Smooth muscle cell (in vitro differentiated cells): Measurements from ENCODE around the gene RNF144A. TPM values are rescaled to one million over a fixed set of nuclear protein-coding genes. Genes with fewer than 3 reads are reported as not detected.

Experiments used
- DNase-seq: peaks from one replicate; lab custom pipeline; 2025; ENCODE audit not compliant: unreplicated experiment; lab: John Stamatoyannopoulos, UW
- H2AFZ ChIP-seq: fragments of 200-600 bp; sonication (generic); 2 replicates; pipeline ENCODE4 v1.6.0; 2016; ENCODE audit warnings: antibody characterized with exemption, low read depth, mild to moderate bottlenecking
- H3F3A ChIP-seq: fragments of 200-600 bp; sonication (generic); 2 replicates; pipeline ENCODE4 v1.6.0; 2017; ENCODE audit warnings: antibody characterized with exemption, low read depth
- H3K27ac ChIP-seq: fragments of 200-600 bp; sonication (generic); 2 replicates; pipeline ENCODE4 v1.5.1; 2016; ENCODE audit warnings: low read depth, mild to moderate bottlenecking
- H3K27me3 ChIP-seq: fragments of 200-600 bp; sonication (generic); 2 replicates; pipeline ENCODE4 v1.6.1; 2016; ENCODE audit warnings: low read depth, mild to moderate bottlenecking
- H3K36me3 ChIP-seq: fragments of 200-600 bp; sonication (generic); 2 replicates; pipeline ENCODE4 v1.5.1; 2016; ENCODE audit warnings: low read depth
- H3K4me1 ChIP-seq: fragments of 200-600 bp; sonication (generic); 2 replicates; pipeline ENCODE4 v1.5.1; 2016; ENCODE audit warnings: low read depth
- H3K4me2 ChIP-seq: fragments of 200-600 bp; sonication (generic); 2 replicates; pipeline ENCODE4 v1.6.0; 2016; ENCODE audit warnings: mild to moderate bottlenecking
- H3K4me3 ChIP-seq: fragments of 200-600 bp; sonication (generic); 2 replicates; pipeline ENCODE4 v1.5.1; 2016; ENCODE audit warnings: mild to moderate bottlenecking
- H3K79me2 ChIP-seq: fragments of 200-600 bp; sonication (generic); 2 replicates; pipeline ENCODE4 v1.6.0; 2016; ENCODE audit warnings: low read depth, mild to moderate bottlenecking
- H3K9ac ChIP-seq: fragments of 200-600 bp; sonication (generic); 2 replicates; pipeline ENCODE4 v1.6.0; 2016; ENCODE audit warnings: low read depth
- H3K9me3 ChIP-seq: fragments of 200-600 bp; sonication (generic); replicated peaks from 2 replicates; pipeline ENCODE4 v1.5.1; 2016; ENCODE audit warnings: low read depth
- H4K20me1 ChIP-seq: fragments of 200-600 bp; sonication (generic); 2 replicates; pipeline ENCODE4 v1.6.0; 2016; ENCODE audit warnings: low read depth
- WGBS: methylation state at CpG from one replicate; pipeline ENCODE4 v1.1.7; 2016; ENCODE audit warnings: low lambda C conversion rate; 5-methylcytosine and 5-hydroxymethylcytosine counted together
- polyA plus RNA-seq: library from polyadenylated mRNA; unstranded; fragments of >200 nt; fragmentation: Nextera tagmentation; extraction: Ambion mirVana; gene quantifications from 2 replicates; pipeline ENCODE4 v1.2.1, GENCODE V29; 2016
- total RNA-seq: library from RNA; depleted of rRNA; stranded (reverse); fragments of >200 nt; gene quantifications from 2 replicates; pipeline ENCODE4 v1.2.3, GENCODE V29; 2014
- TF ChIP-seq, protein P1 (sequence below): fragments of 200-600 bp; sonication (generic); IDR thresholded peaks from 2 replicates; pipeline ENCODE4 v1.5.1; 2017; ENCODE audit warnings: borderline replicate concordance, mild to moderate bottlenecking, antibody characterized with exemption; ENCODE audit not compliant: insufficient read depth, poor library complexity, severe bottlenecking

The RNF144A gene
- total and polyA plus RNA-seq, 2 experiments from 2014 or later, result 10.0 to 23.3 TPM

- TF ChIP-seq, protein P1, sequence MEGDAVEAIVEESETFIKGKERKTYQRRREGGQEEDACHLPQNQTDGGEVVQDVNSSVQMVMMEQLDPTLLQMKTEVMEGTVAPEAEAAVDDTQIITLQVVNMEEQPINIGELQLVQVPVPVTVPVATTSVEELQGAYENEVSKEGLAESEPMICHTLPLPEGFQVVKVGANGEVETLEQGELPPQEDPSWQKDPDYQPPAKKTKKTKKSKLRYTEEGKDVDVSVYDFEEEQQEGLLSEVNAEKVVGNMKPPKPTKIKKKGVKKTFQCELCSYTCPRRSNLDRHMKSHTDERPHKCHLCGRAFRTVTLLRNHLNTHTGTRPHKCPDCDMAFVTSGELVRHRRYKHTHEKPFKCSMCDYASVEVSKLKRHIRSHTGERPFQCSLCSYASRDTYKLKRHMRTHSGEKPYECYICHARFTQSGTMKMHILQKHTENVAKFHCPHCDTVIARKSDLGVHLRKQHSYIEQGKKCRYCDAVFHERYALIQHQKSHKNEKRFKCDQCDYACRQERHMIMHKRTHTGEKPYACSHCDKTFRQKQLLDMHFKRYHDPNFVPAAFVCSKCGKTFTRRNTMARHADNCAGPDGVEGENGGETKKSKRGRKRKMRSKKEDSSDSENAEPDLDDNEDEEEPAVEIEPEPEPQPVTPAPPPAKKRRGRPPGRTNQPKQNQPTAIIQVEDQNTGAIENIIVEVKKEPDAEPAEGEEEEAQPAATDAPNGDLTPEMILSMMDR, result no peak
- Histone ChIP-seq H3F3A (no peaks in the 10 kb centered on the region), H3K27me3 (no peaks in the 10 kb centered on the region), H4K20me1 (no peaks in the 10 kb centered on the region), H3K4me3 (no peak overlapping the region), H3K9ac (no peak overlapping the region), H3K9me3 (no peaks in the 10 kb centered on the region), H3K36me3 (no peaks in the 10 kb centered on the region), H2AFZ (no peak overlapping the region), H3K79me2 (no peaks in the 10 kb centered on the region), H3K4me2 (no peak overlapping the region), H3K27ac (no peak overlapping the region), H3K4me1 (peaks cover 9% of the 10 kb centered on the region)
- WGBS, result 91% methylated on average over 9 of the region's 9 CpGs
- no peak for DNase-seq
Observed at GRCh38 chr2:6957031-6957714, 40.0 kb downstream of the RNF144A start.

- Histone ChIP-seq H3K27ac (no peak overlapping the region), H2AFZ (no peak overlapping the region), H3K4me3 (no peak overlapping the region), H3F3A (no peaks in the 10 kb centered on the region), H3K9me3 (no peaks in the 10 kb centered on the region), H3K4me1 (peaks cover 9% of the 10 kb centered on the region), H3K4me2 (no peak overlapping the region), H3K36me3 (no peaks in the 10 kb centered on the region), H4K20me1 (peaks cover 4% of the 10 kb centered on the region), H3K9ac (no peak overlapping the region), H3K79me2 (no peaks in the 10 kb centered on the region), H3K27me3 (no peaks in the 10 kb centered on the region)
- WGBS, result 91% methylated on average over 15 of the region's 15 CpGs
- DNase-seq, result no peak
- TF ChIP-seq, protein P1, result no peak
Observed at GRCh38 chr2:6957910-6958615, 40.9 kb downstream of the RNF144A start.

- DNase-seq, result no peak
Observed at GRCh38 chr2:6958616-6959235, 41.5 kb downstream of the RNF144A start.

More at GRCh38 chr2:6958616-6959235, 41.5 kb downstream of the RNF144A start:
- 98% methylated on average over 10 of the region's 10 CpGs for WGBS
- Histone ChIP-seq H4K20me1 (peaks cover 4% of the 10 kb centered on the region), H3K79me2 (no peaks in the 10 kb centered on the region), H3K9me3 (no peaks in the 10 kb centered on the region), H3F3A (no peaks in the 10 kb centered on the region), H3K36me3 (no peaks in the 10 kb centered on the region), H3K27me3 (no peaks in the 10 kb centered on the region), H3K27ac (no peak overlapping the region), H3K9ac (no peak overlapping the region), H3K4me1 (peaks cover 9% of the 10 kb centered on the region), H2AFZ (no peak overlapping the region), H3K4me2 (no peak overlapping the region), H3K4me3 (no peak overlapping the region)
- TF ChIP-seq, protein P1, result no peak
